ENCODE measurements around the gene GCDH. TPM values are rescaled to one million over a fixed set of nuclear protein-coding genes. Genes with fewer than 3 reads are reported as not detected.

GCDH gene
- total RNA-seq, 6 experiments from 2014 or later: 42.2 to 119 (median 59.5) TPM

DNA sequence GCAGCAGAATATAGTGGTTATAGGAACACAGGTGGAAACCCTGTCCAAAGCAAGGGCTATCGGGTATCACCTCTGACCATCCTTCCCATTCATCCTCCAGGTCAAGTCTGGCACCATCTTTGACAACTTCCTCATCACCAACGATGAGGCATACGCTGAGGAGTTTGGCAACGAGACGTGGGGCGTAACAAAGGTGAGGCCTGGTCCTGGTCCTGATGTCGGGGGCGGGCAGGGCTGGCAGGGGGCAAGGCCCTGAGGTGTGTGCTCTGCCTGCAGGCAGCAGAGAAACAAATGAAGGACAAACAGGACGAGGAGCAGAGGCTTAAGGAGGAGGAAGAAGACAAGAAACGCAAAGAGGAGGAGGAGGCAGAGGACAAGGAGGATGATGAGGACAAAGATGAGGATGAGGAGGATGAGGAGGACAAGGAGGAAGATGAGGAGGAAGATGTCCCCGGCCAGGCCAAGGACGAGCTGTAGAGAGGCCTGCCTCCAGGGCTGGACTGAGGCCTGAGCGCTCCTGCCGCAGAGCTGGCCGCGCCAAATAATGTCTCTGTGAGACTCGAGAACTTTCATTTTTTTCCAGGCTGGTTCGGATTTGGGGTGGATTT is 52.6 kb downstream of the GCDH start:
- Histone ChIP-seq H3K9me3 (no peaks in the 10 kb centered on the region), H3K27ac (no peak overlapping the region), H3K27me3 (no peaks in the 10 kb centered on the region), H3K4me3 (no peak overlapping the region), H3K36me3 (peaks cover 7 to 67% (median 45%) of the 10 kb centered on the region in 4 donors), H3K4me1 (peaks cover 0 to 45% (median 15%) of the 10 kb centered on the region in 4 donors)
- intact Hi-C loops (cut with DNase I): no loop called here
- DNase-seq (no peak), ATAC-seq (no peak)
- TF ChIP-seq POLR2A (IDR thresholded peaks at IDR 0.05) (no peak), CTCF (IDR thresholded peaks at IDR 0.05) (no peak)
- WGBS (ENCODE audit: insufficient coverage, low coverage, low lambda C conversion rate, missing lambda C conversion rate): 82% methylated on average over 16 of the region's 18 CpGs

- DNase-seq (no peak), ATAC-seq (no peak)
- 60% methylated on average over 1 of the region's 2 CpGs for WGBS (ENCODE audit: insufficient coverage, low coverage, low lambda C conversion rate, missing lambda C conversion rate)
- Histone ChIP-seq H3K36me3 (peaks cover 7 to 73% (median 48%) of the 10 kb centered on the region in 4 donors), H3K27me3 (no peaks in the 10 kb centered on the region), H3K4me1 (peaks cover 0 to 45% (median 15%) of the 10 kb centered on the region in 4 donors), H3K27ac (no peak overlapping the region), H3K4me3 (no peak overlapping the region), H3K9me3 (no peaks in the 10 kb centered on the region)
- intact Hi-C loops (cut with DNase I): no loop called here
- no peak for TF ChIP-seq CTCF (IDR thresholded peaks at IDR 0.05)
- TF ChIP-seq POLR2A (IDR thresholded peaks at IDR 0.05): no peak
Measured at GRCh38 chr19:12944104-12944674, 53.2 kb downstream of the GCDH start.

GRCh38 chr19:12945479-12946091 is 54.6 kb downstream of the GCDH start, which contains the start of gene RAD23A:
RAD23A (plus strand) TSS chr19:12945862; CDS start chr19:12945949, 87 bp downstream.
- Histone ChIP-seq H3K27ac (peak within 1 kb of the TSS; percentile 65 to 93 (median 75)), H3K9me3 (no peaks in the 10 kb centered on the region), H3K36me3 (peaks cover under 1 to 73% (median 49%) of the 10 kb centered on the region in 4 donors), H3K4me3 (peak within 1 kb of the TSS; percentile 75 to 92 (median 90)), H3K27me3 (no peaks in the 10 kb centered on the region), H3K4me1 (peaks cover 0 to 32% (median 9%) of the 10 kb centered on the region in 4 donors)
- TF ChIP-seq POLR2A (IDR thresholded peaks at IDR 0.05): peak; percentile 86
- no peak for TF ChIP-seq CTCF (IDR thresholded peaks at IDR 0.05)
- DNase-seq (peak; percentile 98 to 99 (median 98)), ATAC-seq (peak; percentile 83 to 94 (median 88))
- WGBS (ENCODE audit: insufficient coverage, low coverage, low lambda C conversion rate, missing lambda C conversion rate): 0% methylated on average over 7 of the region's 62 CpGs
- intact Hi-C loops (cut with DNase I): no loop called here

DNA sequence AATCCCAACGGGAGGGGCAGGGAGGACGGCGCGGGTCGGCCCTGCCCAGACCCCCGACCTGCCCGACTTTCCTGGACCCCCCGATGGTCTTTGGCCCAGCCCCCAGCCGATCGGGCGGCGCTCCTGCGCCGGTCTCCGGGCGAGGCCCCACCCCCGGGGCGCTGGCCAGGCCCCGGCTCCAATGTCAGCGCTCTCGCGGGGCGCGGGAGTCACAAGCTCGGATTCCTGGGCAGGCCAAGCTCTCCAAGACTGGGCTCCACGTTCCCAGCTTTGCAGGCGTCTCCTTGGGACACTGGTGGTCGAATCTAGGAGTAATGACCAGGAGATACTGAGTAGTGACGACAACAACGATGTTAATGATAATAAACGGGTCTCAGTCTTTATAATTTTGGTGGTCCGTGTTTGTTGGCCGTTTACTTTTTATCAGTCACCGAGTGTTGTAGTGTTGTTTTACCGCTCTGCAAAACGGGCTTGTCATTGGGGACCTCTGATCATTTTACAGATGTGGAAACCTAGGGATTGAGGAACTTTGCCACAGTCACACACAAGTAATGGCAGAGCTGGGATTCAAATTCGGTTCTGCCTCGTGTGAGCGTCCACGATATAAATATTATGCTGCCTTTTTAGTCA is 55.2 kb downstream of the GCDH start:
- Histone ChIP-seq H3K27ac (peak overlapping the region; percentile 65 to 93 (median 75)), H3K4me1 (peaks cover 0 to 26% (median 6%) of the 10 kb centered on the region in 4 donors), H3K9me3 (no peaks in the 10 kb centered on the region), H3K27me3 (no peaks in the 10 kb centered on the region), H3K36me3 (peaks cover 0 to 70% (median 46%) of the 10 kb centered on the region in 4 donors), H3K4me3 (peak overlapping the region; percentile 75 to 92 (median 90))
- no peak for TF ChIP-seq POLR2A (IDR thresholded peaks at IDR 0.05)
- no peak for TF ChIP-seq CTCF (IDR thresholded peaks at IDR 0.05)
- intact Hi-C loops (cut with DNase I): no loop called here
- WGBS (ENCODE audit: insufficient coverage, low coverage, low lambda C conversion rate, missing lambda C conversion rate): 0% methylated on average over 15 of the region's 40 CpGs
- peak; percentile 74 to 80 (median 79) for DNase-seq
- ATAC-seq: peak; percentile 65 to 85 (median 77)

Measured in right lobe of liver (tissue), 6 donors.